IPS-NIHi11 (cell line): ENCODE measurements around the gene ATP11A.
"Not testable (repeated sequence)": the region's sequence is repeated elsewhere in the genome, so short reads cannot be mapped to it uniquely, and the experiment has no call there.

Source experiments
- DNase-seq: peaks from one replicate; pipeline ENCODE4 v3.0.0; 2012; ENCODE audit warnings: mixed read lengths, low spot score

The ATP11A gene

GRCh38 chr13:112881656-112882554 lies 192.1 kb downstream of the ATP11A start:
- DNase-seq = no peak

- DNase-seq = no peak
Observed at GRCh38 chr13:112882555-112883024, 192.8 kb downstream of the ATP11A start.

GRCh38 chr13:112883241-112883945 lies 193.6 kb downstream of the ATP11A start:
- DNase-seq = no peak

GRCh38 chr13:112884700-112885099 lies 194.9 kb downstream of the ATP11A start:
- not testable (repeated sequence) for DNase-seq

- no peak for DNase-seq
Observed at GRCh38 chr13:112885242-112885781, 195.5 kb downstream of the ATP11A start.

GRCh38 chr13:112885782-112886268 lies 196.0 kb downstream of the ATP11A start:
- peak; percentile 91 for DNase-seq

DNA sequence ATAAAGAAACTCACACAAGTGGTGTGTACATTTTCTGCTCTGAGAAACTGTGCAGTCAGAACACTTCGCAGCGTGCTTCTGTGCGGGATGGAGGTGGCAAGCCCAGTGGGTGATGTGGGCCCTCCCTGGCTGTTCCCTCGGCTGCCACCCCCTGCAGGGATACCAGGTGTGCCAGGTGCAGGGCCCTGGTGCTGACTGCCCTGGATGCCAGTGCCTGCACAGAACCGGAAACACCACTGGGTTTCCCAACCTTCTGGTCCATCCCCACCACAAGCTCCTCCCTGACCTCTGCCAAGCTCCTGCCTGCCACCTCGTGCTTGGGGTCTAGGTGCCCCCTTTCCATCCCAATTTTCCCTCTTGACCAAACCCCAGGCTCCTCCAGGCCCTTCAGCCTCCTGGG lies 197.3 kb downstream of the ATP11A start:
- DNase-seq = no peak

- no peak for DNase-seq
Observed at GRCh38 chr13:112887557-112887991, 197.7 kb downstream of the ATP11A start.

DNA sequence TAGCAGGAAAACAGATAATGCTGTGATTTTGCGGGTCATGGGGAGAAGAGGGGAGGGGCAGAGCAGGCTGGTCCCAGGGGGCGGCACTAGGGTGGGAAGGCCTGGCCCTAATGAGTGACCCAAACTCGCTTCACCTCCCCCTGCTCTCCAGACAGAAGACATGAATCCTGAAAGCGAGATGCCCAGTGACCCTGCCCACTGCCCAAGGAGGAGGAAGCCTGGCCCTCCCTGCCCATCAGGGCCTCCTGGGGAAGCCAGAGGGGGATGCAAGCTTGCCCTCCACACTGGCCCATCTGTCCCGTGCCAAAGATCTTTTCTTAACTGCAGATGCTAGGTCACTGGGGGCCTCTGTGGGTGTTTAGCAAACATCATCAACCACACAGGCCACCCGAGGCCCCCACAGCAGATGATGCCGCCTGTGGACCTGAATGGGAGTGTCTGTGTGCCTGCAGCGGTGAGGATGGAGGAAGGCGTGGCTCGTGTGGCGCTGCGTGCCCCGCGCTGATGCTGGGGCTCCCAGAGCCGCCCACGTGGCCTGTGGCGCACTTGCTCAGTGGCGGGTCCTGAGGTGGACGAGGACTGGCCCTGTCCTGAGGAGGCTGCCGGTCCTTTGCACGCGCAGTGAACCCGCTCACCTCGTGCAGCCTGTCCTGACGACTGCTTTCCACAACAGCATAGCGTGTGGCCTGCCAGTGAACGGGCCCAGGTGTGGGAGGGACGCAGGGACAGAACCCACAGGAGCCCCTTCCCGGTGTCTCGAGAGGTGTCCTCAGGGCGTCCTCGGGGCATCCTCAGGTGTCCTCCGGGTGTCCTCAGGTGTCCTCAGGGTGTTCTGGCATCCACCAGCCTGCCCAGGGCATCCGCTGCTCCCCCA lies 198.6 kb downstream of the ATP11A start:
- no peak for DNase-seq

DNA sequence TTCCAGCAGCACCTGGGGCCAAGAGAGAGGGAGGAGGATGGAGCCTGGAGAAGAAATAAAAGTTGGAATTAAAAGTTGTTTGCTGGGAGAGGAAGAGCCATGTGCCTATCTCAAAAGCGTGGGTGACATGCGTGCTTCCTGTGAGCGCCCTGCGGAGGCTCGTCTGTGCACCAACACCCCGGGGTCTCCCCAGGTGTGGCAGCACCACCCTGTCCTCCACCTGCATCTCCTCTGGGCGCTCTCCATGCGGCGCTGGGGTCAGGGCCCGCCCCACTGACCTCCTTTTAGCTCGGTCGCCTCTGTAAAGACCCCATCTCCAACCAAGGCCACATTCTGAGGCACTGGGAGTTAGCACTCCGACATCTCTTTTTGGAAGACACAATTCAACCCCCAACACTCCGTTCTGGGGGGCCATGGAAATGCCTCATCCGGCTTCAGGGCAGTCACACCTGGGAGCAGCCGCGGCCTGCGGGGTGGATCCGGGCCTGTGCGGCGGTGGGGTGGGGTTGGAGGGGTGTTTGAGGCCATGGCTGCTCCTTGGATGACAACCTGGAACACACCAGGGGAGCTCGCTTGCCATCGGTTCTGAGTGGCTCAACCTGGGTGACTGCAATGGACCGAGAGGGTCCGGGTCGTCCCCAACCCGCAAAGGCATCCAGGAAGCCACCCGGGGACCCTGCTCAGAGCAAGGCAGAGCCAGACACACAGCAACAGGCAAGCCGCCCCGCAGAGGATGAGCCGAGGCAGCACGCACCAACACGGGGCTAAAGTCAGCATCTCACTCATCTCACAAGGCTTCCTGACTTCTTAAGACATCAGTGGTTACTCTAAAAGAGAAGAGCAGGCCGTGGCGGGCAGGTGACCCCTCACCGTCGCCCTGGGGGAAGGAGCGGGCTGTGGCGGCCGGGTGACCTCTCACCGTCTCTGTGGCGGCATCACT lies 199.8 kb downstream of the ATP11A start:
- no peak for DNase-seq

- DNase-seq = no peak
Observed at GRCh38 chr13:112890316-112891145, 200.7 kb downstream of the ATP11A start.

- DNase-seq = peak; percentile 77
Observed at GRCh38 chr13:112891477-112892401, 201.9 kb downstream of the ATP11A start.

DNA sequence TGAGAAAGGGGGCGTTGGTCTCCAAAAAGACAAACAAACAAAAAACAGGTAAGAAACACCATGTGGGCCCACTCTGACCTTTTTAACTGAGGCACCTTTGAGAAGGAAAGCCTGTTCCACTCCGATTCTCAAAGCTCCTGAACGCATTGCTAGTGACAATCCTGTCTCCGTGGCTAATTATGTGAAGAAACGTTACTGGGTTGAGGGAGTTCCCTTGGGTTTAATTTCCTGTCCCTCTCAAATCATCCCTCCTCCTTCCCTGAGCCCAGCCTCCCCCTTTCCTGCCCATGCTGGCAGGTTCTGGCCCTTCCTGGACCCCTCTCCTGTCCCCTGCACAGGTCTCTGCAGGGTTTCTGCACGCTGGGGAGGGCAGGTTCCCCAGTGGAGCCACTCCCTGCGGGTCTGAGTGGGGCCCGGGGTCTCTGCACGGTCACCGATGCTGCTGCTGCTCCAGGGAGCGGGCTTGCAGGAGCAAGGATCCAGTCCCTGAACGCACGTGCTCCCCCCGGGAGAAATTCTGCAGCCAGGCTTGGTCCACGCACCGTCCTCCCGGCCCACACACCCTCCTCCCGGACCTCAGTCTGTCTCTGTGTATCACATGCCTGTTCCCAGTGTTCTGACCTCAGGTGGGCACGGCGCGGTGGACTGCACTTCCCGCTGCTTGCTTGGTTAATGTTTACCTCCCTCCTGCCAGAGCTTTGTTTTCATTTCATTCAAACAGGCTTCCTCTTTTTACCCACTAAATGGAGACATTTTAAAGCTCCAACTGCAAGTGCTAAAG lies 202.8 kb downstream of the ATP11A start:
- no peak for DNase-seq

GRCh38 chr13:112893207-112893569 lies 203.3 kb downstream of the ATP11A start:
- DNase-seq = no peak

DNA sequence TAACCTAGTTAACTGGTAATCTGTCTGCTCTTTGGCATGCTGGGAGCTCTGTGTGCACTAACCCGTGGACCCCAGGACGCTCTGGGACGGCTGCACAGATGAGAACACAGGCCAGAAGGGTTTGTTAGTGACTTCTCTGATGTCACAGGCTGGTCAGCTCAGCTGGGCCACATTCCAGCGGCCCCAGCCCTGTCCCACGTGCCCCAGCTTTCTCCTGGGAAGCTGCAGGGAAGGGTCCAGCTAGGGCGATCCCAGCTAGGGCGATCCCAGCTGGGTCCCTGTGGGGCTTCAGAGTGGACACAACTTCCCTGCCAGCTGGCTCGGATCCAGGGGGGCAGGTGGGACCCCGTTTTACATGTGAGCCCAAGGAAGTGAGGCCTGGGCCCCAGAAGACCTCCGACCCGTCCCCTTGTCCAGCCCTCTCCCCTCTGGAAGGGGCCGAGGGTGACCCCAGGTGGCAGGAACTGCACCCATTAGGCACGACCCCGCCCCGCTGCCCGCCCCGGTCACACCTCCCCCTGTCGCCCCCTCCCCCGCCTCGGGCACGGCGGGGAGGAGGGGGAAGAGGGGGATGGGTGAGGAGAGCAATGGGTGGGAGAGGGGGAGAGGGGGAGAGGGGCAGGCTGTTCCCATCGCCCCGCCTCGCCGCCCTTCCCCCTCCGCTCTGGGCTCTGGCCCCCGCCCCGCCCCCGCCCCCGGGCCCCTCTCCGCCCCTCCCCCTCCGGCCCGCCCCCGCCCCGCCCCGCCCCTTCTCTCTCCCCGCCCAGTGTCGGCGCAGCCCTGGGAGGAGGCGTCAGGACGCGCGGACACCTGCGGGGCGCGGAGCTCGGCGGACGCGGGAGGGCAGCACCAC lies 204.0 kb downstream of the ATP11A start:
- DNase-seq = peak; percentile 89

DNA sequence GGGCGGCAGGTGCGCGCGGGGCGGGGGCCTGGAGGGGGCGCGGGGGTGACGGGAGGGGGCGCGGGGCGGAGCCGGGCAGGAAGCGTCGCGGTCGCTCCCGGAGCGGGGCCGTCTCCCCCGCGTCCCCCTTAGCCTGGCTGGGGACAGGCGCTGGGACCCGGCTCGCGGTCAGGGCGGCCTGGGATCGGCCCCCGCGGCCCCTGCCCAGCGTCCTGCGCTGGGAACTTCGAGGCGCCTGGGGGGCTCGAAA lies 204.5 kb downstream of the ATP11A start:
- no peak for DNase-seq
